Left cardiac atrium (tissue), 4 donors: ENCODE data around the gene UCP3. TPM values are rescaled to one million over a fixed set of nuclear protein-coding genes. Genes with fewer than 3 reads are reported as not detected.
A peak's percentile ranks its signal among the peaks of the same experiment; 100 is the strongest.

ENCODE experiments used
- ATAC-seq, 2 donors: fragments of 200-7000 bp; cut with Tn5 transposase; one replicate each; pipeline ENCODE4 v1.9.1; 2020; ENCODE audit warnings: mild to moderate bottlenecking in 2 of 2, moderate library complexity in 2 of 2
- DNase-seq: peaks from one replicate; pipeline ENCODE4 v3.0.0-alpha.2; 2020
- intact Hi-C, 2 donors: fragments of 100-400 bp; cut with DNase I; formaldehyde crosslinking; loops; one replicate each; pipeline versions ENCODE4 v1.14.1 to v1.15.1; 2022 to 2023
- total RNA-seq, 2 donors: library from RNA; stranded (reverse); fragmentation: NEBNext Ultra II Directional; extraction: Animal tissue kit (Norgen Biotek cat#: 25700); gene quantifications; one replicate each; pipeline ENCODE4 v1.2.1, GENCODE V29; 2021
- donor health status: DM: no; HTN: yes; CAD: no.
- donor health status: DM: no; HTN: yes; CAD: no; lungs with severe emphysema.
- donor health status: DM: yes; HTN: yes; CAD: no.
- donor health status: Dilated cardiomyopathy.

The UCP3 gene
- total RNA-seq, 2 donors from 2014 or later: 1.1 to 2.2 TPM

- intact Hi-C loops: no loop called here
- DNase-seq (no peak), ATAC-seq (no peak)
These were observed 24.9 kb downstream of the UCP3 start for GRCh38 chr11:73983741-73984538.

GRCh38 chr11:73982990-73983740, 25.7 kb downstream of the UCP3 start:
- peak; percentile 93 to 96 for ATAC-seq
- intact Hi-C loops: no loop called here
- peak; percentile 94 for DNase-seq

DNA sequence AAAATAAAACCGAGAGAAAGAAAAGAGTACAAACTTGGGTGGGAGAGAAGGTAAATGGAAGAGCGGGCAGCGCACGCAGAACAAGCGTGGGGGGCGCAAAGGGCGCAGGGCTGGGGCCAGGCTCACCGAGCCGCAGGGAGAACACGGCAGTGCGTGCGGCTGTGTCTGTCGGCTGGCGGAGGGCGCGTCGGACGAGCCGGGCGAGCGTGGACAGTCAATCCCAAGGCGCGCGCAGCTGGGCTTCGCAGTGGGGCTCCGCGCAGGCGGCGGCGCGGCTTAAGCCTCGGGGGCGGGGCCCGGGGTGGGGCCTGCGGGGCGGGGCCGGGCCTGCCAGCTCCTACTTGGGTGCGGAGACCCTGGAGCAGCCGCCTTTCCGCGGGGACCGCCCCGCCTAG, 26.3 kb downstream of the UCP3 start, which contains the start of gene UCP2:
Gene UCP2, minus strand, starts transcription at position 249 of the 395 bp plus-strand sequence. CDS start 4,465 bp downstream, outside the sequence.
- DNase-seq: peak; percentile 89
- ATAC-seq: peak; percentile 91 to 96
- intact Hi-C loops: no loop called here

GRCh38 chr11:73981051-73981805, 27.7 kb downstream of the UCP3 start:
- intact Hi-C loops: no loop called here
- DNase-seq: no peak

DNA sequence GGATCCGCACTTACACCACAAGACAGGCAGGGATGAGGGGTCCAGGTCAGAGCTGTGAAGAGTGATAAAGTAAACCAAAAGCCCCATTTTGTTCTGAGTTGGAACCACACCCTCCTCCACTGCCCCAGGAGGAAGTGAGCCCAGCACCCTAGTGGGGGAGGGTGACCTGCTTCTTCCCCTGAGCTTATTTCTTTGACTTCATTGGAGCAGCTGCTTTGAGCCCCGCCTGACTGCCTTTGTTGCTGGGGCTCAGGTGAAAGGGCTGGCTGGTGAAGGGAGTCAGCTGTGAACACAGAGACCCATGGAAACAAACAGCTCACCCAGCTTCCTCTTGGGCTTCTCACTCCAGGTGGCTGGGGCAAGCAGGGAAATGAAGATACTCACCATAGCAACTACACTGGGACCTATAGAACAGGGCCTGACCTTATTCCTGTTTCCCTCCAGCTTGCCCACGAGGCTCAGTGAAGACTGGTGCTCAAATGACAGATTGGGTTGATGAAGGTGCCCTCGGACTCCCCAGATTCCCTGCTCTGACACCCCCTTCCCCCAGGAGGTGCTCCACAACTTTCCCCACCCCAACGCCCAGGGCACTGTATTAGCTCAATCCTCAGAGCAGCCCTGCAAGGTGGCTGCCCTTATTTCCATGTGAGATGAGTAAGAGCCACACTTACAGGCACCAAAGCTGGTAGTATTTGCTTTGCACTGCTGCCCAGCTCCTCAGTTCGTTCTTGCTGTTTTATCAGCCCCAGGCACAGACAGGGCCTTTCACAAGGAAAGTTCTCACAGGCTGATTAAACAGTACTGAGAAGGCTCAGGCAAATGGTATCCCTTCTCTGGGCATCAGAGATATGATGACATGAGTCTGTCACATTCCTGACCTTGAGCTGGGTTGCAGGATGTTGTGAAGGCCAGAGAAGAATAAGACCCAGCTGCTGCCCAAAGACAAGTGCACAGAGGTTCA, 28.6 kb downstream of the UCP3 start:
- intact Hi-C loops: no loop called here
- DNase-seq (peak; percentile 42), ATAC-seq (no peak)

More at GRCh38 chr11:73981051-73981805, 27.7 kb downstream of the UCP3 start:
- no peak for ATAC-seq

DNA sequence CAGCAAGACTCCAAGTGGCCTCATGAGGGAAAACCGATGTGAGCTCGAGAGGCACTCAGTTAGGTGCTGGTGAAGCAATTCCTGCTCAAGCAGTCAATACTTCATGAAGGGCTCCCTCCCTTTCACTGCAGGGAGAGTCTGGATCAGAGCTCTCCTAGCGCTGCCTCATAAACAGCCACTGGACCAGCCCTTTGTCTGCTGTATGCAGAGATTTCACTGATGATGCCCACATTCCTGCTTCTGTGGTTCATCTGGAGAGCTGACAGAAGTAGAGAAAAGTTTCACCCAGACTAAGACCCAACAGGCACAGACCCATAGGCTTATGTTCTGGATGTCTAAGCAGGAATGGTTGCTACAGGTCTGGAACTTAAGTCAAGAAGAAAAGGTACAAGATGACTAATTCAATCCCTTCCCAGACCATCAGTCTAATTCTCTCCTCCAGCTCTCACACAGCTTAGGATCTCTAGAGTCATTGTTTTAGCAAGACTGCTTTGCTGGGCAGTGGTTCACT, 30.3 kb downstream of the UCP3 start:
- DNase-seq (no peak), ATAC-seq (no peak)
- intact Hi-C loops: no loop called here

GRCh38 chr11:73977856-73978519, 30.9 kb downstream of the UCP3 start:
- intact Hi-C loops: no loop called here
- ATAC-seq (no peak), DNase-seq (no peak)

GRCh38 chr11:73976451-73977151, 32.3 kb downstream of the UCP3 start:
- no peak for ATAC-seq
- DNase-seq: no peak
- intact Hi-C loops: no loop called here

DNA sequence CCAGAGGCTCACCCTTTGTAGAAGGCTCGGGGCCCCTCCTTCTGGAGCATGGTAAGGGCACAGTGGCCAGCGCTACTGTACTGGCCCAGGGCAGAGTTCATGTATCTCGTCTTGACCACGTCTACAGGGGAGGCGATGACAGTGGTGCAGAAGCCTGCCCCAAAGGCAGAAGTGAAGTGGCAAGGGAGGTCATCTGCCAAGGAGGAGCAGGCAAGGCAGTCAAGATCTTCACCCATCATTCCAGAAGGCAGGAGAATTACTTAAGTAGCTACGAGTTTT, 33.5 kb downstream of the UCP3 start:
- ATAC-seq (no peak), DNase-seq (no peak)
- intact Hi-C loops: no loop called here

DNA sequence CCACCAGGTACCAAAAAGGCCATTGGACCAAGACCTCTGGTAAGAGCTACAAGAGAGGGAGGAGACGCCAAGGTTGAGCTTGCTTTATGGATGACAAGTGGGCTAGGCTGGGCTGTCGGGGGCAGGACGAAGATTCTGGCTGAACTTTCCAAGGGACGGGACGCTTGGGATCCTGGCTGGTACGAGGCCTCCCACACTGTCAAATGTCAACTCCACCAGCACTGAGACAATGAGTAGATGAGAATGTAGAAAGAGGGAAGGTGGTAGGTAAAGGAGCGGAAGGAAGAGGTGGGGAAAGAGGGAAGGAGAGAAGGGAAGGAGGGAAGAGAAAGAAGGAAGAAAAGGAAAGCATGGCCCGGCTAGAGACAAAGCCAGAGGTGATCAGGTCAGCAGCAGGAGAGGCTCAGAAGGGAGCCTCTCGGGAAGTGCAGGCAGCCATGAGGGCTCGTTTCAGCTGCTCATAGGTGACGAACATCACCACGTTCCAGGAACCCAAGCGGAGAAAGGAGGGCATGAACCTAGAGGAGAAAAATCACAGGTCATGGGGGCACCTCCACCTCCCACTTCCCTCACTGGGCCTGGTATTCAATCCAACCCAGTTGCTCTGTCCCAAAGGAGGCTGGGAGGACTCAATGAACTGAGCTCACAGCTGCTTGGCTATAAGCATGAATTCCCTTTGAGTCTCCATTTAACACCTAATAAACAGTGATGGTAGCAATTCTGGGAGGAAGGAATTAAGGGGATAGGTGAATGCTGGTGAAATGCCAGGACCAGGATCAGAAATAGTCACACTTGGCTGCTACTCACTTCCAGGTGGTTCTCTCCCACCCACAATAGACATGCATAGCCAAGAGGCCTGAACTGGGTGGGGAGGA, 34.0 kb downstream of the UCP3 start:
- no peak for ATAC-seq
- intact Hi-C loops: no loop called here

GRCh38 chr11:73972620-73973449, 36.0 kb downstream of the UCP3 start:
- DNase-seq (no peak), ATAC-seq (no peak)
- intact Hi-C loops: no loop called here

More for the DNA sequence above, 34.0 kb downstream of the UCP3 start:
- no peak for DNase-seq

- no peak for DNase-seq
- intact Hi-C loops: no loop called here
These were observed 36.7 kb downstream of the UCP3 start for GRCh38 chr11:73972187-73972586.

GRCh38 chr11:73971175-73971719, 37.6 kb downstream of the UCP3 start:
- intact Hi-C loops: no loop called here
- DNase-seq (no peak), ATAC-seq (peak; percentile 3 to 18)

More at GRCh38 chr11:73972187-73972586, 36.7 kb downstream of the UCP3 start:
- ATAC-seq: no peak

GRCh38 chr11:73969991-73970800, 38.7 kb downstream of the UCP3 start:
- intact Hi-C loops: no loop called here
- ATAC-seq: no peak
- no peak for DNase-seq
